ENCODE data around the gene KITLG. TPM values are rescaled to one million over a fixed set of nuclear protein-coding genes. Genes with fewer than 3 reads are reported as not detected.

The KITLG gene
- total RNA-seq, 1 experiment from 2014 or later, result 7.4 TPM

DNA sequence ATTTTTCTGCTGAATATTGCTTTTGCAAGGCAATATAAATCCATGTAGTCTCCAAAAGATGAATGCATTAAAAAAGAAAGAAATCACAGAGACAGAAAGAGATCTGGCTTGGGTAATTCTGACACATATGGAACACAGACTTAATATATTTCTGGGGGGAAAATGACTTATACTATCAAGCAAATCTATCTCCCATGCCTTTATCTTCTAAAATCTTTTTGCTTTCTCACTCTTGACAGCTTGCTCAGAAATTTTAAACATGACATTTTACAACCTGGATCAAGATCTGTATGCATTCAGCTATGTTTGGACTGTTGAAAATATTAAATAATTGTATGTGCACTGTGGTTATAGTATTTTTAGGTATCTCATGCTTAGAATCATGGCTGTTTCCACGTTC is 73.0 kb downstream of the KITLG start:
- BruUV-seq (replicated peaks), result no TSS peak
- no peak overlapping the region for H3K4me3 ChIP-seq (ENCODE audit: low read depth in 2 of 2, low read length in 2 of 2)
- H3K9me3 ChIP-seq (ENCODE audit: control insufficient read depth, insufficient read depth, low read depth, low read length), result no peaks in the 10 kb centered on the region; the same call in 1 of the 2 replicates
- intact Hi-C loops (cut with micrococcal nuclease; ENCODE audit: unreplicated experiment) (no loop called here), in situ Hi-C loops (cut with HindIII; ENCODE audit: low pct_unique_long_range_greater_than_20kb, low sequenced_read_pairs) (no loop called here)
- POLR2A ChIA-PET, result no interaction called here
- H3K27me3 ChIP-seq (ENCODE audit: control insufficient read depth, insufficient read depth, low read length), result no peaks in the 10 kb centered on the region
- CTCF ChIA-PET, result no interaction called here
- TF ChIP-seq SIN3A (IDR thresholded peaks at IDR 0.05; ENCODE audit: borderline replicate concordance, insufficient read depth, low read depth, low read length), result no peak
- no peak for TF ChIP-seq POLR2AphosphoS5 (IDR thresholded peaks at IDR 0.05; ENCODE audit: low read depth, low read length)
- TF ChIP-seq, protein P1, sequence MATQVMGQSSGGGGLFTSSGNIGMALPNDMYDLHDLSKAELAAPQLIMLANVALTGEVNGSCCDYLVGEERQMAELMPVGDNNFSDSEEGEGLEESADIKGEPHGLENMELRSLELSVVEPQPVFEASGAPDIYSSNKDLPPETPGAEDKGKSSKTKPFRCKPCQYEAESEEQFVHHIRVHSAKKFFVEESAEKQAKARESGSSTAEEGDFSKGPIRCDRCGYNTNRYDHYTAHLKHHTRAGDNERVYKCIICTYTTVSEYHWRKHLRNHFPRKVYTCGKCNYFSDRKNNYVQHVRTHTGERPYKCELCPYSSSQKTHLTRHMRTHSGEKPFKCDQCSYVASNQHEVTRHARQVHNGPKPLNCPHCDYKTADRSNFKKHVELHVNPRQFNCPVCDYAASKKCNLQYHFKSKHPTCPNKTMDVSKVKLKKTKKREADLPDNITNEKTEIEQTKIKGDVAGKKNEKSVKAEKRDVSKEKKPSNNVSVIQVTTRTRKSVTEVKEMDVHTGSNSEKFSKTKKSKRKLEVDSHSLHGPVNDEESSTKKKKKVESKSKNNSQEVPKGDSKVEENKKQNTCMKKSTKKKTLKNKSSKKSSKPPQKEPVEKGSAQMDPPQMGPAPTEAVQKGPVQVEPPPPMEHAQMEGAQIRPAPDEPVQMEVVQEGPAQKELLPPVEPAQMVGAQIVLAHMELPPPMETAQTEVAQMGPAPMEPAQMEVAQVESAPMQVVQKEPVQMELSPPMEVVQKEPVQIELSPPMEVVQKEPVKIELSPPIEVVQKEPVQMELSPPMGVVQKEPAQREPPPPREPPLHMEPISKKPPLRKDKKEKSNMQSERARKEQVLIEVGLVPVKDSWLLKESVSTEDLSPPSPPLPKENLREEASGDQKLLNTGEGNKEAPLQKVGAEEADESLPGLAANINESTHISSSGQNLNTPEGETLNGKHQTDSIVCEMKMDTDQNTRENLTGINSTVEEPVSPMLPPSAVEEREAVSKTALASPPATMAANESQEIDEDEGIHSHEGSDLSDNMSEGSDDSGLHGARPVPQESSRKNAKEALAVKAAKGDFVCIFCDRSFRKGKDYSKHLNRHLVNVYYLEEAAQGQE (IDR thresholded peaks at IDR 0.05; ENCODE audit: insufficient read depth in 1 of 2, low read depth in 2 of 2, low read length in 1 of 2), result no peak
- H3K36me3 ChIP-seq (ENCODE audit: control insufficient read depth, insufficient read depth, low read length), result no peaks in the 10 kb centered on the region
- ATAC-seq, result no peak
- H3K27ac ChIP-seq (ENCODE audit: low read length), result no peak overlapping the region
- DNase-seq (ENCODE audit: low read depth, low spot score), result no peak
- H3K4me1 ChIP-seq (ENCODE audit: control insufficient read depth, insufficient read depth, low read length), result no peaks in the 10 kb centered on the region

DNA sequence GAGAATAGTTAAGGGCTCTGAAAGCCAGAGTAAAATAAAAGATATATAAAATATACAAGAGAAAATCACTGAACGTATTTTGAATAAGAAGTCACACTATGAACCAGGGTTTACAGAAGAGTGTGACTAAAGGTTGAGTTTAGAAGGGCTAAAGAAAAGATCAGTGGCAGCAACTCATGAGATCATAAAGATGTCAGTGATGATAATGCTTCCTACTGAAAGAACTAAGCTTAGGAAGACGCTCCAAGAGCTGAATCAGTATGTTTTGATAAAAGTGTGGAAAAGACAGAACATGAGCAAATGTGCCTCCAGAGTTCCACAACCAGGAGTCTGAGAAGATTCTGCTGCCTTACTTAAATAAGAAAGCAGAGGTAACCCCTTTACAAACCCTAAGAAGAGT is 74.6 kb downstream of the KITLG start:
- in situ Hi-C loops (cut with HindIII; ENCODE audit: low pct_unique_long_range_greater_than_20kb, low sequenced_read_pairs) (no loop called here), intact Hi-C loops (cut with micrococcal nuclease; ENCODE audit: unreplicated experiment) (no loop called here)
- H3K36me3 ChIP-seq (ENCODE audit: control insufficient read depth, insufficient read depth, low read length), result no peaks in the 10 kb centered on the region
- TF ChIP-seq, protein P2, sequence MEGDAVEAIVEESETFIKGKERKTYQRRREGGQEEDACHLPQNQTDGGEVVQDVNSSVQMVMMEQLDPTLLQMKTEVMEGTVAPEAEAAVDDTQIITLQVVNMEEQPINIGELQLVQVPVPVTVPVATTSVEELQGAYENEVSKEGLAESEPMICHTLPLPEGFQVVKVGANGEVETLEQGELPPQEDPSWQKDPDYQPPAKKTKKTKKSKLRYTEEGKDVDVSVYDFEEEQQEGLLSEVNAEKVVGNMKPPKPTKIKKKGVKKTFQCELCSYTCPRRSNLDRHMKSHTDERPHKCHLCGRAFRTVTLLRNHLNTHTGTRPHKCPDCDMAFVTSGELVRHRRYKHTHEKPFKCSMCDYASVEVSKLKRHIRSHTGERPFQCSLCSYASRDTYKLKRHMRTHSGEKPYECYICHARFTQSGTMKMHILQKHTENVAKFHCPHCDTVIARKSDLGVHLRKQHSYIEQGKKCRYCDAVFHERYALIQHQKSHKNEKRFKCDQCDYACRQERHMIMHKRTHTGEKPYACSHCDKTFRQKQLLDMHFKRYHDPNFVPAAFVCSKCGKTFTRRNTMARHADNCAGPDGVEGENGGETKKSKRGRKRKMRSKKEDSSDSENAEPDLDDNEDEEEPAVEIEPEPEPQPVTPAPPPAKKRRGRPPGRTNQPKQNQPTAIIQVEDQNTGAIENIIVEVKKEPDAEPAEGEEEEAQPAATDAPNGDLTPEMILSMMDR (IDR thresholded peaks at IDR 0.05), result no peak
- TF ChIP-seq, protein P1 (IDR thresholded peaks at IDR 0.05; ENCODE audit: insufficient read depth in 1 of 2, low read depth in 2 of 2, low read length in 1 of 2), result no peak
- TF ChIP-seq SIN3A (IDR thresholded peaks at IDR 0.05; ENCODE audit: borderline replicate concordance, insufficient read depth, low read depth, low read length), result no peak
- TF ChIP-seq POLR2AphosphoS5 (IDR thresholded peaks at IDR 0.05; ENCODE audit: low read depth, low read length), result no peak
- no peak for TF ChIP-seq TCF7L2 (IDR thresholded peaks at IDR 0.05; ENCODE audit: low read depth, low read length)
- H3K27me3 ChIP-seq (ENCODE audit: control insufficient read depth, insufficient read depth, low read length), result no peaks in the 10 kb centered on the region
- ATAC-seq (no peak), DNase-seq (ENCODE audit: low read depth, low spot score) (no peak)
- H3K4me1 ChIP-seq (ENCODE audit: control insufficient read depth, insufficient read depth, low read length), result no peaks in the 10 kb centered on the region
- no TSS peak for BruUV-seq (replicated peaks)
- no peak overlapping the region for H3K27ac ChIP-seq (ENCODE audit: low read length)
- no peaks in the 10 kb centered on the region; the same call in 1 of the 2 replicates for H3K9me3 ChIP-seq (ENCODE audit: control insufficient read depth, insufficient read depth, low read depth, low read length)
- POLR2A ChIA-PET, result no interaction called here
- H3K4me3 ChIP-seq (ENCODE audit: low read depth in 2 of 2, low read length in 2 of 2), result no peak overlapping the region
- CTCF ChIA-PET, result no interaction called here
